Heart right ventricle (tissue), 16 donors: Measurements from ENCODE around the gene DRAXIN. TPM values are rescaled to one million over a fixed set of nuclear protein-coding genes. Genes with fewer than 3 reads are reported as not detected.

ENCODE experiments used
- ATAC-seq, 8 donors: fragments of 200-7000 bp; cut with Tn5 transposase; one replicate each; pipeline ENCODE4 v1.9.1; 2020; ENCODE audit warnings: mild to moderate bottlenecking in 8 of 8, moderate library complexity in 8 of 8, moderate number of reproducible peaks in 1 of 8
- DNase-seq, 2 donors: peaks; one replicate each; pipeline ENCODE4 v3.0.0-alpha.2; 2020
- H3K27ac ChIP-seq, 10 donors: fragments of 200-600 bp; sonication (generic) in 2 of 10; one replicate each; pipeline versions ENCODE4 v1.5.0 to v1.8.0; 2020 to 2022; ENCODE audit warnings: mild to moderate bottlenecking in 3 of 10
- H3K27me3 ChIP-seq, 7 donors: fragments of 200-600 bp; one replicate each; pipeline ENCODE4 v1.8.0; 2021 to 2022; ENCODE audit warnings: mild to moderate bottlenecking in 2 of 7
- H3K36me3 ChIP-seq, 9 donors: fragments of 200-600 bp; sonication (generic) in 1 of 9; one replicate each; pipeline versions ENCODE4 v1.5.0 to v1.8.0; 2020 to 2022; ENCODE audit warnings: mild to moderate bottlenecking in 2 of 9
- H3K4me1 ChIP-seq, 9 donors: fragments of 200-600 bp; sonication (generic) in 1 of 9; one replicate each; pipeline versions ENCODE4 v1.5.0 to v1.8.0; 2020 to 2022; ENCODE audit warnings: mild to moderate bottlenecking in 4 of 9
- H3K4me3 ChIP-seq, 10 donors: fragments of 200-600 bp; sonication (generic) in 2 of 10; one replicate each; pipeline versions ENCODE4 v1.5.0 to v1.8.0; 2020 to 2022; ENCODE audit warnings: mild to moderate bottlenecking in 7 of 10, moderate library complexity in 2 of 10
- H3K9me3 ChIP-seq, 11 donors: fragments of 200-600 bp in 10 of 11; sonication (generic) in 2 of 11; one replicate each; pipeline versions ENCODE4 v1.5.0 to v1.8.0; 2013 to 2022; ENCODE audit warnings: mild to moderate bottlenecking in 2 of 11, control low read depth in 1 of 11, moderate library complexity in 1 of 11
- CTCF ChIP-seq, 9 donors: fragments of 200-600 bp; sonication (generic) in 2 of 9; IDR thresholded peaks; one replicate each; pipeline versions ENCODE4 v1.5.0 to v1.8.0; 2021 to 2022; ENCODE audit warnings: antibody characterized with exemption in 9 of 9, mild to moderate bottlenecking in 5 of 9, moderate library complexity in 1 of 9
- WGBS, 2 donors: extraction: QIAGEN DNeasy Blood & Tissue Kit; methylation state at CpG; one replicate each; pipeline ENCODE4 v1.1.7; 2013; ENCODE audit warnings: inconsistent platforms in 1 of 2; 5-methylcytosine and 5-hydroxymethylcytosine counted together
- intact Hi-C, 10 donors: fragments of 100-400 bp; cut with DNase I; formaldehyde crosslinking; loops; one replicate each; pipeline versions ENCODE4 v1.11.1 to v1.14.2; 2022
- polyA plus RNA-seq, 2 donors: library from polyadenylated mRNA; stranded (reverse); fragments of 200-250 nt; gene quantifications; one replicate each; pipeline ENCODE4 v1.2.3, GENCODE V29; 2013
- total RNA-seq, 10 donors: library from RNA; stranded (reverse); fragmentation: NEBNext Ultra II Directional in 3 of 10; extraction: Animal tissue kit (Norgen Biotek cat#: 25700) in 3 of 10; gene quantifications; one replicate each; pipeline versions ENCODE4 v1.2.1 to v1.2.4, GENCODE V29; 2021 to 2023
- donor health status: Arrhythmogenic right ventricular cardiomyopathy.
- donor health status: ischemic (EF 13 %, LVEDD 7.1; RV severe dilation, severe dysfunction).
- donor health status: healthy with polysubstance abuse.
- donor health status: DM: no; HTN: yes; CAD: no.
- donor health status: DM: no; HTN: no; CAD: no.
- donor health status: ischemic (EF 25% LVEDD 6.9; RV normal size, moderate dysfunction).
- donor health status: ischemic (EF 25% LVEDD 5.7; RV mildly dilated, moderate dysfunction).
- donor health status: healthy.
- donor health status: DM: yes; HTN: yes; CAD: no.
- donor health status: Ischemic cardiomyopathy.
- donor health status: ischemic (EF 35%, LVEDD 5.7; RV mildly dilated, moderate dysfunction).
- donor health status: nonischemic (EF 11% LVEDD 7.7; RV severe dilation, severe dysfunction).
- donor health status: DM: yes; HTN: yes; CAD: no.
- donor health status: PGD.
- donor health status: ischemic (EF 29% LVEDD 5.4; RV normal size, mild dysfunction).
- donor health status: nonischemic (EF 23%, LVEDD 6.1; RV moderate dilation, normal function).

The DRAXIN gene
- total and polyA plus RNA-seq, 12 donors, result 0.01 to 0.18 (median 0.08) TPM; not detected in 2

- Histone ChIP-seq H3K4me1 (peaks cover 0 to 15% (median 10%) of the 10 kb centered on the region in 9 donors), H3K36me3 (no peaks in the 10 kb centered on the region), H3K27ac (no peak overlapping the region), H3K27me3 (peaks cover 0 to 35% (median 13%) of the 10 kb centered on the region in 7 donors), H3K4me3 (no peak overlapping the region), H3K9me3 (no peaks in the 10 kb centered on the region)
- ATAC-seq (no peak), DNase-seq (no peak)
- TF ChIP-seq CTCF (IDR thresholded peaks at IDR 0.05), result no peak
- intact Hi-C loops, result no loop called here
- WGBS, 2 donors, result 89 to 92% methylated on average over 8 of the region's 8 CpGs
Observed at GRCh38 chr1:11712285-11712684, 20.8 kb downstream of the DRAXIN start.

GRCh38 chr1:11713095-11713494, 21.6 kb downstream of the DRAXIN start:
- Histone ChIP-seq H3K9me3 (no peaks in the 10 kb centered on the region), H3K36me3 (no peaks in the 10 kb centered on the region), H3K4me1 (peaks cover 0 to 7% (median 2%) of the 10 kb centered on the region in 9 donors), H3K27me3 (peaks cover 0 to 35% (median 13%) of the 10 kb centered on the region in 7 donors), H3K4me3 (no peak overlapping the region), H3K27ac (no peak overlapping the region)
- no peak for TF ChIP-seq CTCF (IDR thresholded peaks at IDR 0.05)
- 77 to 79% methylated on average over 11 of the region's 11 CpGs for WGBS, 2 donors
- intact Hi-C loops, result no loop called here
- no peak for ATAC-seq
- DNase-seq, result no peak

- H3K36me3 ChIP-seq, result no peaks in the 10 kb centered on the region
- intact Hi-C loops, result loop anchor here in 7 of 10 donors (5.0 kb wide), 3 partner anchors 33 to 63 kb away; partner anchors contain the start of genes FBXO6 (in 3 of the 7), FBXO2 (in 2 of the 7), FBXO44 (in 2 of the 7) and MAD2L2 (in 2 of the 7)
- peaks cover 0 to 42% (median 8%) of the 10 kb centered on the region in 7 donors for H3K27me3 ChIP-seq
- DNase-seq (no peak), ATAC-seq (no peak)
- no peak overlapping the region for H3K4me3 ChIP-seq
- no peak overlapping the region for H3K27ac ChIP-seq
- no peak for TF ChIP-seq CTCF (IDR thresholded peaks at IDR 0.05)
- no peaks in the 10 kb centered on the region for H3K9me3 ChIP-seq
- peaks cover 0 to 13% (median 8%) of the 10 kb centered on the region in 9 donors for H3K4me1 ChIP-seq
- WGBS, 2 donors, result 67 to 80% methylated on average over 24 of the region's 24 CpGs
Observed at GRCh38 chr1:11714831-11715575, 23.5 kb downstream of the DRAXIN start.

GRCh38 chr1:11719313-11720032, 28.0 kb downstream of the DRAXIN start:
- peak overlapping the region in 9 of 10 donors; percentile 14 to 55 (median 46) for H3K4me3 ChIP-seq
- peak; percentile 77 to 91 (median 83) for ATAC-seq
- 8% methylated on average over 44 of the region's 44 CpGs for WGBS, 2 donors
- peak; percentile 86 to 99 (median 98) for TF ChIP-seq CTCF (IDR thresholded peaks at IDR 0.05)
- DNase-seq, result peak; percentile 78 to 84
- peak overlapping the region in 6 of 10 donors; percentile 10 to 83 (median 38) for H3K27ac ChIP-seq
- H3K27me3 ChIP-seq, result peaks cover 0 to 29% (median 0%) of the 10 kb centered on the region in 7 donors
- no peaks in the 10 kb centered on the region for H3K36me3 ChIP-seq
- no peaks in the 10 kb centered on the region for H3K9me3 ChIP-seq
- H3K4me1 ChIP-seq, result peaks cover 0 to 18% (median 10%) of the 10 kb centered on the region in 9 donors
- intact Hi-C loops, result loop anchor here (1.0 to 10.0 kb wide), 9 partner anchors 37 to 685 kb away; partner anchors contain the start of genes FBXO6 (in 5 of the 10), FBXO2 (in 3 of the 10), FBXO44 (in 3 of the 10) and MAD2L2 (in 2 of the 10)
